A673 (cell line): ENCODE measurements around the gene ZBTB20. TPM values are rescaled to one million over a fixed set of nuclear protein-coding genes. Genes with fewer than 3 reads are reported as not detected.

Experiments
- BruUV-seq: library from RNA; stranded (reverse); fragments of 400-500 nt; replicated peaks from 2 replicates; lab custom pipeline; 2021; lab: Mats Ljungman, UMichigan
- CTCF ChIA-PET: fragments of 300-600 bp; sonication (Branson Sonifier 250); formaldehyde crosslinking; loops from one replicate; lab custom pipeline; 2022; ENCODE audit warnings: antibody characterized with exemption; lab: Charles Lee
- POLR2A ChIA-PET: fragments of 300-600 bp; sonication (Branson Sonifier 250); formaldehyde crosslinking; loops from one replicate; lab custom pipeline; 2022; ENCODE audit warnings: antibody characterized with exemption; ENCODE audit not compliant: low non-redundant PET; lab: Charles Lee
- DNase-seq: peaks from one replicate; pipeline ENCODE4 v3.0.0-alpha.2; 2015; ENCODE audit warnings: low spot score
- H3K27ac ChIP-seq: fragments of 200-600 bp; sonication (generic); 2 replicates; pipeline ENCODE4 v1.5.1; 2016; ENCODE audit warnings: mixed run types, low read depth, mild to moderate bottlenecking, mixed read lengths, antibody characterized with exemption, low read length; ENCODE audit not compliant: poor library complexity, severe bottlenecking
- H3K27me3 ChIP-seq: fragments of 200-600 bp; sonication (generic); replicated peaks from 2 replicates; pipeline ENCODE4 v1.6.1; 2017; ENCODE audit warnings: mixed run types, low read depth, mild to moderate bottlenecking, mixed read lengths, antibody characterized with exemption, low read length; ENCODE audit not compliant: insufficient read depth, poor library complexity
- H3K36me3 ChIP-seq: fragments of 200-600 bp; sonication (generic); 2 replicates; pipeline ENCODE4 v1.6.1; 2016; ENCODE audit warnings: mixed run types, mild to moderate bottlenecking, mixed read lengths, antibody characterized with exemption, low read length; ENCODE audit not compliant: insufficient read depth, poor library complexity, severe bottlenecking
- H3K4me1 ChIP-seq: fragments of 200-600 bp; sonication (generic); 2 replicates; pipeline ENCODE4 v1.6.1; 2017; ENCODE audit warnings: mixed run types, mild to moderate bottlenecking, mixed read lengths, antibody characterized with exemption, low read length; ENCODE audit not compliant: insufficient read depth, poor library complexity, severe bottlenecking
- H3K4me3 ChIP-seq: fragments of 200-600 bp; sonication (generic); 2 replicates; pipeline ENCODE4 v1.5.1; 2016; ENCODE audit warnings: low read depth, mixed run types, mild to moderate bottlenecking, mixed read lengths, low read length; ENCODE audit not compliant: poor library complexity, severe bottlenecking
- H3K9me3 ChIP-seq: fragments of 200-600 bp; sonication (generic); 2 replicates; pipeline ENCODE4 v1.6.1; 2016; ENCODE audit warnings: mixed run types, low read depth, mild to moderate bottlenecking, mixed read lengths, antibody characterized with exemption, low read length; ENCODE audit not compliant: poor library complexity, severe bottlenecking
- EZH2 ChIP-seq: fragments of 200-600 bp; sonication (generic); IDR thresholded peaks from 2 replicates; pipeline ENCODE4 v1.6.1; 2017; ENCODE audit warnings: borderline replicate concordance, low read depth, mild to moderate bottlenecking, mixed read lengths, antibody characterized with exemption, low read length; ENCODE audit not compliant: poor library complexity, severe bottlenecking
- intact Hi-C: fragments of 100-400 bp; cut with micrococcal nuclease; formaldehyde crosslinking; loops from one replicate; pipeline ENCODE4 v1.10.0; 2022; ENCODE audit not compliant: unreplicated experiment
- total RNA-seq: library from RNA; stranded (reverse); gene quantifications from 2 replicates; pipeline ENCODE4 v1.2.3, GENCODE V29; 2021
- TF ChIP-seq, protein P1 (sequence below): fragments of 300-800, 200-600 bp; sonication (generic); conservative IDR thresholded peaks from 2 replicates; pipeline ENCODE4 v1.5.1; 2017; ENCODE audit warnings: low read depth, mild to moderate bottlenecking, antibody characterized with exemption, low read length, moderate library complexity, mixed read lengths

ZBTB20 gene
- total RNA-seq, 1 experiment from 2014 or later = 13.5 TPM

DNA sequence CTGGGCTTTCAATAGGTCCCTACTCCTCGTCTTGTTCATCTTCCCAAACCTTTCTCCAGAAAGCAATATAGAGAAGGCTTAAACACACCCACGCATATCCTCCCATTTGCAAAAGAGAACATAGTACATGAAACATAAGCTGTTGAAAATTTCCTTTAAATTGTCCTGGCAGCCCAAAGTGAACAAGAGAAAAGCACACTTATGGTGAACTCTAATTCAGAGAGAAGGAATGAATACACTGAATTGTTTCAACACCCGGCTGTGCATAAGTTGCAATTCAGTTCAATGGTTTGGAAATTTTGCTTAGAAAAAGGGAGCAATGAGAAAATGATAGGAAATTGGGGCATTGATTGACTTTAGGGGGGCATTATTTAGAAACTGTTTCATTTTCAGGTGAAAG is 650.6 kb downstream of the ZBTB20 start:
- POLR2A ChIA-PET = no interaction called here
- CTCF ChIA-PET = no interaction called here
- H3K9me3 ChIP-seq = no peaks in the 10 kb centered on the region
- H3K27ac ChIP-seq = no peak overlapping the region
- no TSS peak for BruUV-seq
- no peaks in the 10 kb centered on the region for H3K36me3 ChIP-seq
- no peaks in the 10 kb centered on the region for H3K27me3 ChIP-seq
- TF ChIP-seq, protein P1, sequence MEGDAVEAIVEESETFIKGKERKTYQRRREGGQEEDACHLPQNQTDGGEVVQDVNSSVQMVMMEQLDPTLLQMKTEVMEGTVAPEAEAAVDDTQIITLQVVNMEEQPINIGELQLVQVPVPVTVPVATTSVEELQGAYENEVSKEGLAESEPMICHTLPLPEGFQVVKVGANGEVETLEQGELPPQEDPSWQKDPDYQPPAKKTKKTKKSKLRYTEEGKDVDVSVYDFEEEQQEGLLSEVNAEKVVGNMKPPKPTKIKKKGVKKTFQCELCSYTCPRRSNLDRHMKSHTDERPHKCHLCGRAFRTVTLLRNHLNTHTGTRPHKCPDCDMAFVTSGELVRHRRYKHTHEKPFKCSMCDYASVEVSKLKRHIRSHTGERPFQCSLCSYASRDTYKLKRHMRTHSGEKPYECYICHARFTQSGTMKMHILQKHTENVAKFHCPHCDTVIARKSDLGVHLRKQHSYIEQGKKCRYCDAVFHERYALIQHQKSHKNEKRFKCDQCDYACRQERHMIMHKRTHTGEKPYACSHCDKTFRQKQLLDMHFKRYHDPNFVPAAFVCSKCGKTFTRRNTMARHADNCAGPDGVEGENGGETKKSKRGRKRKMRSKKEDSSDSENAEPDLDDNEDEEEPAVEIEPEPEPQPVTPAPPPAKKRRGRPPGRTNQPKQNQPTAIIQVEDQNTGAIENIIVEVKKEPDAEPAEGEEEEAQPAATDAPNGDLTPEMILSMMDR = no peak
- no peak for TF ChIP-seq EZH2
- H3K4me3 ChIP-seq = no peak overlapping the region
- H3K4me1 ChIP-seq = no peaks in the 10 kb centered on the region
- no peak for DNase-seq
- intact Hi-C loops = no loop called here

DNA sequence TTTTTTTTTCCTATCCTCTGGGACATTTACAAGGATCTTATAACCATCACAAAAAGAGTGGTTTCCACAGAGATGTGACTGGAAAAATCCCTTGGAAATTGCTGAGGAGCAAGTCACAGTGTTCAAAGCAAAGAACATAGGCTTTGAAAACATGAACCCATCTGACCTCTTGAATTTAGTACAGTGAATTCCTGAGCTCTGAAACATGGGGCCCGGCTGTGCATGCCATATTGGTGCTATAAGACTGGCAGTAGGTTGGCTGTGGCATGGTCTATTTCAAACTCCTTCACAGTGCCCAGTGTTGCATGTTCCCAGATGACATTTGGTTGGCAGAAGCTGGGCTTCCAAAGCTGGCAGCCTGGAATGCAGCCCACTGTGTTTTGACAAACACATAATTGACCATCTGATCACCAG is 651.1 kb downstream of the ZBTB20 start:
- no TSS peak for BruUV-seq
- no peak for TF ChIP-seq EZH2
- TF ChIP-seq, protein P1 = no peak
- Histone ChIP-seq H3K27me3 (no peaks in the 10 kb centered on the region), H3K4me3 (no peak overlapping the region), H3K36me3 (no peaks in the 10 kb centered on the region), H3K4me1 (no peaks in the 10 kb centered on the region), H3K9me3 (no peaks in the 10 kb centered on the region), H3K27ac (no peak overlapping the region)
- ChIA-PET POLR2A (no interaction called here), CTCF (no interaction called here)
- intact Hi-C loops = no loop called here
- no peak for DNase-seq

DNA sequence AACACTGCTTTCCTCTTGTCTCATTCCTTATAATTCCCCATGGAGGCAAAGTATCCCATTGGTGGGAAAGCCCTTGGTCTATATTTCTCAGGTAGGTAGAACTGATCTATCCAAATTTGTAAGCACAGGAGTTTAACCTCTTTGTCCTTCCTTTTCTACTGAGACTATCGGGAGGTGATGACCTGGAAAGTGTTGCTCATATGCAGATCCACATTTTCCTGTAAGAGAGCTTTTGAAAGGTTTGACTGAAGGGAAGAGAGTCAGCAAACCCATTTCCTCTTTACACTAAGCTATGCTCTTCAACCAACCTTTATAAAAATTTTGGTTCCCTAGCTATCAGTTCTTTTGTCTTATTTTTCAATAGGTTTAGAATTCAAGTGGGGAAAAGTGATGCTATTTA is 652.6 kb downstream of the ZBTB20 start:
- H3K36me3 ChIP-seq = no peaks in the 10 kb centered on the region
- CTCF ChIA-PET = no interaction called here
- BruUV-seq = no TSS peak
- H3K4me1 ChIP-seq = no peaks in the 10 kb centered on the region
- H3K4me3 ChIP-seq = no peak overlapping the region
- intact Hi-C loops = no loop called here
- DNase-seq = no peak
- no peak overlapping the region for H3K27ac ChIP-seq
- H3K9me3 ChIP-seq = no peaks in the 10 kb centered on the region
- TF ChIP-seq EZH2 = no peak
- TF ChIP-seq, protein P1 = no peak
- POLR2A ChIA-PET = no interaction called here
- H3K27me3 ChIP-seq = no peaks in the 10 kb centered on the region
